Motor neuron (in vitro differentiated cells): ENCODE data around the gene EXOC2. TPM values are rescaled to one million over a fixed set of nuclear protein-coding genes. Genes with fewer than 3 reads are reported as not detected.

Source experiments
- ATAC-seq, 8 experiments: fragments of 200-7000 bp; cut with Tn5 transposase; replicated peaks in 6 of 8; 2 replicates each; pipeline ENCODE4 v1.8.0; 2021; ENCODE audit warnings: mild to moderate bottlenecking in 8 of 8, moderate library complexity in 8 of 8
- H3K27ac ChIP-seq, 2 donors: fragments of 250-450 bp; sonication (Bioruptor Pico); 2 replicates each; pipeline ENCODE4 v1.9.0; 2021; ENCODE audit warnings: antibody characterized with exemption in 2 of 2, mild to moderate bottlenecking in 2 of 2, moderate library complexity in 1 of 2
- H3K4me1 ChIP-seq, 2 donors: fragments of 250-450 bp; sonication (Bioruptor Pico); replicated peaks in 1 of 2; 2 replicates each; pipeline ENCODE4 v1.6.1; 2021; ENCODE audit warnings: antibody characterized with exemption in 2 of 2, mild to moderate bottlenecking in 2 of 2, moderate library complexity in 1 of 2
- H3K4me3 ChIP-seq, 5 donors: fragments of 250-450 bp; sonication (Bioruptor Pico); 2 replicates each; pipeline ENCODE4 v1.9.0; 2021; ENCODE audit warnings: antibody characterized with exemption in 5 of 5, mild to moderate bottlenecking in 5 of 5, moderate library complexity in 4 of 5
- WGBS, 10 experiments: fragments of 450-650 bp; shearing (Covaris generic); methylation state at CpG; one replicate each; pipeline ENCODE4 v1.0.0; 2022; 5-methylcytosine and 5-hydroxymethylcytosine counted together
- in situ Hi-C, 9 experiments: fragments of 400-800 bp; cut with MboI; loops; one replicate each; pipeline ENCODE4 v1.15.0; 2021; ENCODE audit warnings: low sequenced_read_pairs in 9 of 9, low pct_unique_long_range_greater_than_20kb in 2 of 9; ENCODE audit not compliant: unreplicated experiment in 9 of 9
- total RNA-seq, 8 experiments: library from RNA; unstranded; fragments of 300-600 nt; gene quantifications; 2 replicates each; pipeline versions ENCODE4 v1.2.3 to v1.2.4, GENCODE V29; 2022

Gene EXOC2
- total RNA-seq, 8 experiments from 2014 or later = 18.0 to 40.8 (median 20.9) TPM

- 66 to 100% (median 95%) methylated on average over 1 to 5 of the region's 5 CpGs for WGBS, 10 experiments
- Histone ChIP-seq H3K27ac (no peak overlapping the region), H3K4me1 (no peaks in the 10 kb centered on the region), H3K4me3 (no peak overlapping the region)
- ATAC-seq = no peak
- in situ Hi-C loops = no loop called here
These were observed 196.3 kb downstream of the EXOC2 start for GRCh38 chr6:496649-497048.

GRCh38 chr6:494394-494793 lies 198.5 kb downstream of the EXOC2 start:
- no peak for ATAC-seq
- WGBS, 10 experiments = 60 to 100% (median 93%) methylated on average over 1 to 5 of the region's 5 CpGs; no CpG with 5 or more reads in 1 of the 10 experiments
- in situ Hi-C loops = no loop called here

GRCh38 chr6:493840-494239 lies 199.1 kb downstream of the EXOC2 start:
- H3K27ac ChIP-seq = no peak overlapping the region
- H3K4me1 ChIP-seq = no peaks in the 10 kb centered on the region
- 67 to 100% (median 90%) methylated on average over 2 to 6 of the region's 6 CpGs; no CpG with 5 or more reads in 1 of the 10 experiments for WGBS, 10 experiments
- ATAC-seq = no peak
- no peak overlapping the region for H3K4me3 ChIP-seq
- in situ Hi-C loops = no loop called here

More at GRCh38 chr6:494394-494793, 198.5 kb downstream of the EXOC2 start:
- H3K4me3 ChIP-seq = no peak overlapping the region
- H3K4me1 ChIP-seq = no peaks in the 10 kb centered on the region
- no peak overlapping the region for H3K27ac ChIP-seq

- in situ Hi-C loops = no loop called here
- Histone ChIP-seq H3K27ac (no peak overlapping the region), H3K4me1 (no peaks in the 10 kb centered on the region), H3K4me3 (no peak overlapping the region)
- WGBS, 10 experiments = 0 to 100% (median 94%) methylated on average over 1 to 2 of the region's 2 CpGs; no CpG with 5 or more reads in 1 of the 10 experiments
- no peak for ATAC-seq
These were observed 200.0 kb downstream of the EXOC2 start for GRCh38 chr6:492816-493414.

GRCh38 chr6:492178-492577 lies 200.8 kb downstream of the EXOC2 start:
- H3K4me3 ChIP-seq = no peak overlapping the region
- ATAC-seq = no peak
- 80 to 100% (median 92%) methylated on average over 1 to 5 of the region's 5 CpGs; no CpG with 5 or more reads in 1 of the 10 experiments for WGBS, 10 experiments
- in situ Hi-C loops = no loop called here
- no peak overlapping the region for H3K27ac ChIP-seq
- H3K4me1 ChIP-seq = no peaks in the 10 kb centered on the region

- no peak for ATAC-seq
- in situ Hi-C loops = no loop called here
- Histone ChIP-seq H3K4me3 (no peak overlapping the region), H3K4me1 (no peaks in the 10 kb centered on the region), H3K27ac (no peak overlapping the region)
- WGBS, 10 experiments = 80 to 100% (median 100%) methylated on average over 1 to 6 of the region's 6 CpGs
These were observed 201.7 kb downstream of the EXOC2 start for GRCh38 chr6:491233-491632.

- Histone ChIP-seq H3K4me1 (no peaks in the 10 kb centered on the region), H3K27ac (no peak overlapping the region), H3K4me3 (no peak overlapping the region)
- WGBS, 10 experiments = 76 to 94% (median 88%) methylated on average over 2 to 6 of the region's 6 CpGs; no CpG with 5 or more reads in 2 of the 10 experiments
- peak in 2 of 8 experiments; percentile 43 to 91 for ATAC-seq
- in situ Hi-C loops = no loop called here
These were observed 202.5 kb downstream of the EXOC2 start for GRCh38 chr6:490251-491037.

- in situ Hi-C loops = no loop called here
- ATAC-seq = no peak
- Histone ChIP-seq H3K4me1 (no peaks in the 10 kb centered on the region), H3K4me3 (no peak overlapping the region), H3K27ac (no peak overlapping the region)
- WGBS, 10 experiments = 60 to 100% (median 89%) methylated on average over 1 to 10 of the region's 11 CpGs; no CpG with 5 or more reads in 1 of the 10 experiments
These were observed 203.2 kb downstream of the EXOC2 start for GRCh38 chr6:489762-490161.

- Histone ChIP-seq H3K4me1 (no peaks in the 10 kb centered on the region), H3K4me3 (no peak overlapping the region), H3K27ac (no peak overlapping the region)
- in situ Hi-C loops = no loop called here
- 85 to 98% (median 92%) methylated on average over 3 to 4 of the region's 4 CpGs for WGBS, 10 experiments
- no peak for ATAC-seq
These were observed 203.9 kb downstream of the EXOC2 start for GRCh38 chr6:489001-489400.

- WGBS, 10 experiments = 70 to 100% (median 97%) methylated on average over 1 to 12 of the region's 13 CpGs; no CpG with 5 or more reads in 3 of the 10 experiments
- in situ Hi-C loops = no loop called here
- Histone ChIP-seq H3K4me3 (no peak overlapping the region), H3K4me1 (no peaks in the 10 kb centered on the region), H3K27ac (no peak overlapping the region)
- no peak for ATAC-seq
These were observed 205.0 kb downstream of the EXOC2 start for GRCh38 chr6:487956-488355.

GRCh38 chr6:485655-486170 lies 207.2 kb downstream of the EXOC2 start:
- H3K4me1 ChIP-seq = no peaks in the 10 kb centered on the region
- in situ Hi-C loops = no loop called here
- no peak overlapping the region for H3K4me3 ChIP-seq
- WGBS, 10 experiments = 80 to 100% (median 98%) methylated on average over 1 to 6 of the region's 15 CpGs; no CpG with 5 or more reads in 2 of the 10 experiments
- no peak overlapping the region for H3K27ac ChIP-seq
- no peak for ATAC-seq

GRCh38 chr6:484746-485145 lies 208.2 kb downstream of the EXOC2 start:
- in situ Hi-C loops = no loop called here
- no peak for ATAC-seq
- WGBS, 10 experiments = 80 to 100% (median 93%) methylated on average over 1 to 6 of the region's 6 CpGs; no CpG with 5 or more reads in 3 of the 10 experiments

GRCh38 chr6:484086-484745 lies 208.7 kb downstream of the EXOC2 start:
- in situ Hi-C loops = no loop called here
- peak in 3 of 8 experiments; percentile 42 to 99 (median 89) for ATAC-seq
- Histone ChIP-seq H3K27ac (no peak overlapping the region), H3K4me3 (no peak overlapping the region), H3K4me1 (no peaks in the 10 kb centered on the region)
- WGBS, 10 experiments = 87 to 100% (median 94%) methylated on average over 1 to 4 of the region's 4 CpGs; no CpG with 5 or more reads in 3 of the 10 experiments

More at GRCh38 chr6:484746-485145, 208.2 kb downstream of the EXOC2 start:
- no peak overlapping the region for H3K27ac ChIP-seq
- no peak overlapping the region for H3K4me3 ChIP-seq
- no peaks in the 10 kb centered on the region for H3K4me1 ChIP-seq
